ENCODE data around the gene RHEX. TPM values are rescaled to one million over a fixed set of nuclear protein-coding genes. Genes with fewer than 3 reads are reported as not detected.
A peak's percentile ranks its signal among the peaks of the same experiment; 100 is the strongest.

RHEX gene
- total RNA-seq, 1 donor from 2014 or later = 3.1 TPM

DNA sequence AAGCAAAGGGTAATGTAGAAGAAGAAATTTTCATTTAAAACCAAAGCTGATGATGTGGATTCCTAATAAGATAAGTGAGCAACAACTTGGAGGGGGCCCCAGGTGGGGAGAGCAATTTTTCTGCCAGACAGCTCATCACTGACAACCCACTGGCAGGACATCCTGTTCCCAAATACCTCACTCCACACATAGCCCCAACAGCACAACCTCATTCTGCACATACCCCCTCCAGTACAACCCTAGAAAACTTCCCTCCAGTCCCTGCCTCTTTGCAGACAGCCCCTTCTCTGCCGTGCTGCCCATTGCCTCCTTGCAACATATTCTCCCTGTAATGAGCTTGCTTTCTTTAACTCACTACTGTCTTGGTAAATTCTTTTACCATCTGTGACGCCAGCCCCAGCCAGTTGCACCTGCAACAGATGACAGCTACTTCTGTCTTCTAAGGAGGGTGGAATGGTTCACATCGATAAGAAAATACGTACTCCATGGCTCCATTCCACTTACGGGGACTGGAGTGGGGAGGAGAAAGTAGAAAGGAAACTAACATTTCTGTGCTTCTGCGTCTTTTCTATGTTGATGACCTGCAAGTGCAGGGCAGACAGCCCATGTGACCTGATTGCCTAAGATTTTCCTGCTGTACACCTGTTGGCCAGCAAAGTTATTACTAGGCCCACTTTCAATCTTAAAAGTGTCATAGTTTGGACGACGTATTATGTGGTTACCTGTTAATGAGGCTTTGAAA, 14.7 kb downstream of the RHEX start:
- H3K27ac ChIP-seq (ENCODE audit: low read depth, low read length) = no peak overlapping the region
- no peaks in the 10 kb centered on the region for H3K9me3 ChIP-seq (ENCODE audit: control insufficient read depth in 3 of 3, low read length in 3 of 3)
- peak overlapping the region in 1 of 3 donors; percentile 2 for H3K4me3 ChIP-seq (ENCODE audit: low read length in 3 of 3)
- peaks cover 5 to 6% (median 5%) of the 10 kb centered on the region in 3 donors for H3K4me1 ChIP-seq (ENCODE audit: control insufficient read depth in 3 of 3, insufficient read depth in 3 of 3, low read length in 3 of 3)
- H3K36me3 ChIP-seq (ENCODE audit: control insufficient read depth in 3 of 3, insufficient read depth in 3 of 3, low read length in 3 of 3) = no peaks in the 10 kb centered on the region
- H3K9ac ChIP-seq (ENCODE audit: low read depth in 1 of 3, low read length in 3 of 3) = no peak overlapping the region
- peaks cover 0 to 3% (median 0%) of the 10 kb centered on the region in 3 donors for H3K27me3 ChIP-seq (ENCODE audit: control insufficient read depth in 3 of 3, insufficient read depth in 3 of 3, low read length in 3 of 3)

DNA sequence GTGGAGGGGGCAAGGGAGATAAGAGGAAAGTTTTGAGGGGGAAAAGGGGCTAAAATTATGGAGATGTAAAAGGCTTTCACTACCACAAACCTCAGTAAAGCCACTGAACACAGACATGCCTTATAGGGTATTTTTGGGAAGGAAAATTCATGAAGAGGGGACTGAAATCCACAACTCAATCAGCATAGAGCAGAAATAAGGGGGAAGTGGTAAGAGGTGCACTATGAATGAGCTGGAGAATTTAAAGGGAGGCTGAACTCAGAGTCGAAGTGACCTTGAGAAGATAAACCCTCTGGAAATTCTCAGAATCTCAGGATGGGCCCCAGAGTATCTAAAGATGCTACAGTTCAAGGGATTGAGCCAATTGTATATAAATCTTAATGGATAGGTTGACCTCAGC, 15.3 kb downstream of the RHEX start:
- peaks cover 0 to 3% (median 0%) of the 10 kb centered on the region in 3 donors for H3K27me3 ChIP-seq (ENCODE audit: control insufficient read depth in 3 of 3, insufficient read depth in 3 of 3, low read length in 3 of 3)
- no peaks in the 10 kb centered on the region for H3K9me3 ChIP-seq (ENCODE audit: control insufficient read depth in 3 of 3, low read length in 3 of 3)
- H3K9ac ChIP-seq (ENCODE audit: low read depth in 1 of 3, low read length in 3 of 3) = no peak overlapping the region
- no peak overlapping the region for H3K27ac ChIP-seq (ENCODE audit: low read depth, low read length)
- no peaks in the 10 kb centered on the region for H3K36me3 ChIP-seq (ENCODE audit: control insufficient read depth in 3 of 3, insufficient read depth in 3 of 3, low read length in 3 of 3)
- peaks cover 5 to 6% (median 5%) of the 10 kb centered on the region in 3 donors for H3K4me1 ChIP-seq (ENCODE audit: control insufficient read depth in 3 of 3, insufficient read depth in 3 of 3, low read length in 3 of 3)
- H3K4me3 ChIP-seq (ENCODE audit: low read length in 3 of 3) = no peak overlapping the region

DNA sequence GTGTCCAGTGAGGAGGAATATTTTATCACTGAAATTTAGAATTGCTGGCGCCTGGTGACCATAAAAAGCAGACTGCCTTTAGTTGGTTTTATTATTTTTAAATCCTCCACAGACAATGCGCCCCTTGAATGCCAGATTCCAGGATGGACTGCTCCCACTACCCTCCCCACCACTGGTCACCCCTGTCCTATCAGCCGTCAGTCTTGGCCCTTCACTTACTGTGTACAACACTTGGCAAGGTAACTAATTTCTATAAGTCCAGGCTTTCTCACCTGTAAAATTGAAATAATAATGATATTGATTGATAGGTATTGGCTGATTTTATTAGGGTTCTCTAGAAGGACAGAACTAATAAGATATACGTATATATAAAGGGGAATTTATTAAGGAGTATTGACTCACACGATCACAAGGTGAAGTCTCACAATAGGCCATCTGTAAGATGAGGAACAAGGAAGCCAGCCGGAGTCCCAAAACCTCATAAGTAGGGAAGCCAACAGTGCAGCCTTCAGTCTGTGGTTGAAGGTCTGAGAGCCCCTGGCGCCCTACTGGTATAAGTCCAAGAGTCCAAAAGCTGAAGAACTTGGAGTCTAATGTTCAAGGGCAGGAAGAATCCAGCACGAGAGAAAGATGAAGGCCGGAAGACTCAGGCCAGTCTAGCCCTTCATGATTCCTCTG, 17.8 kb downstream of the RHEX start:
- no peak overlapping the region for H3K4me3 ChIP-seq (ENCODE audit: low read length in 3 of 3)
- peaks cover 0 to 3% (median 0%) of the 10 kb centered on the region in 3 donors for H3K27me3 ChIP-seq (ENCODE audit: control insufficient read depth in 3 of 3, insufficient read depth in 3 of 3, low read length in 3 of 3)
- no peaks in the 10 kb centered on the region for H3K36me3 ChIP-seq (ENCODE audit: control insufficient read depth in 3 of 3, insufficient read depth in 3 of 3, low read length in 3 of 3)
- H3K27ac ChIP-seq (ENCODE audit: low read depth, low read length) = no peak overlapping the region
- H3K4me1 ChIP-seq (ENCODE audit: control insufficient read depth in 3 of 3, insufficient read depth in 3 of 3, low read length in 3 of 3) = peaks cover 5 to 6% (median 5%) of the 10 kb centered on the region in 3 donors
- H3K9ac ChIP-seq (ENCODE audit: low read depth in 1 of 3, low read length in 3 of 3) = no peak overlapping the region
- no peaks in the 10 kb centered on the region for H3K9me3 ChIP-seq (ENCODE audit: control insufficient read depth in 3 of 3, low read length in 3 of 3)

DNA sequence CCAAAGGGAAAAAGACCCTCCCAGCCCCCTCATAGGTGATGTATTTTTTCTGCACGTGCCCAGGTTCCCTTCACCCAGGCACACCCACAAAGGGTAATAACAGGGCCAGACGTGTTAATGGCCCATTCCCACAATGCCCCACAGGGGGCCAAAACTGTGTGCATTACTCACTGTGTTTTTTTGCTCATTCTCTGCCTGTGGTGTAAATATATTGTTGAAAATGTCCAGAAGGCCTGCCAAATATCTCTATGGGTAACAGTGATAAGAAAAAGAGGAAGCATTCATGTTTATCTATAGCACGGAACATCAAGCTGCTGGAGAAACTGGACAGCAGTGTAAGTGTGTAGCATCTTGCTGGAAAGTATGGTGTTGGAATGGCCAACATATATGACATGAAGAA, 21.9 kb downstream of the RHEX start:
- Histone ChIP-seq H3K4me1 (ENCODE audit: control insufficient read depth in 3 of 3, insufficient read depth in 3 of 3, low read length in 3 of 3) (no peaks in the 10 kb centered on the region), H3K36me3 (ENCODE audit: control insufficient read depth in 3 of 3, insufficient read depth in 3 of 3, low read length in 3 of 3) (no peaks in the 10 kb centered on the region), H3K27me3 (ENCODE audit: control insufficient read depth in 3 of 3, insufficient read depth in 3 of 3, low read length in 3 of 3) (peaks cover 0 to 6% (median 0%) of the 10 kb centered on the region in 3 donors), H3K9ac (ENCODE audit: low read depth in 1 of 3, low read length in 3 of 3) (no peak overlapping the region), H3K27ac (ENCODE audit: low read depth, low read length) (no peak overlapping the region), H3K4me3 (ENCODE audit: low read length in 3 of 3) (no peak overlapping the region), H3K9me3 (ENCODE audit: control insufficient read depth in 3 of 3, low read length in 3 of 3) (no peaks in the 10 kb centered on the region)

DNA sequence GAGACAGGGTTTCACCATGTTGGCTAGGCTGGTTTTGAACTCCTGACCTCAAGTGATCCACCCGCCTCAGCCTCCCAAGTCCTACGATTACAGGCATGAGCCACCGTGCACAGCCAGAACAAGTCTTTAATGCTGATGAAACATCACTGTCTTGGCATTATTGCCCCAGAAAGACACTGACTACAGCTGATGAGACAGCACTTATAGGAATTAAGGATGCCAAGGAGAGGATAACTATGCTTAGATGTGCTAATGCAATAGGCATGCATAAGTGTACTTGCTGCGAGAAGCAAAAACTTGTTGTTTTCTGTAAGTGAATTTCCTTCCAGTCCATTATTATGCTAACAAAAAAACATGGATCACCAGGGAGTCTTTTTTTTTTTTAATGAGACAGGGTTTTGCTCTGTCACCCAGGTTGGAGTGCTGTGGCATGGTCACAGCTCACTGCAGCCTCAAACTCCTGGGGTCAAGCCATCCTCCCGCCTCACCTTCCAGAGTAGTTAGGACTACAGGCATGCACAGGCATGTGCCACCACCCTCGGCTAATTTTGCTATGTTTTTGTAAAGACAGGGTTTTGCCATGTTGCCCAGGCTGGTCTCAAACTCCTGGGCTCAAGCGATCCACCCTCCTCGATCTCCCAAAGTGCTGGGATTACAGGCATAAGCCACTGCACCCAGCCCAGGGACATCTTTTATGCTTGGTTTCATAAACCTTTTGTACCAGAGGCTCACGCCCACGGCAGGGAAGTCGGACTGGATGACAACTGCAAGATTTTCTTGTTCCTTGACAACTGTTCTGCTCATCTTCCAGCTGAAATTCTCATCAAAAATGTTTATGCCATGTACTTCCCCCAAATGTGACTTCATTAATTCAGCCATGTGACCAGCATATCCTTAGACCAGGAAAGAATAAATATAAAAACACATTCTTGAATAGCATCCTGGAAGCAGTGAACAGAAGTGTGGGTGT, 23.1 kb downstream of the RHEX start:
- Histone ChIP-seq H3K9me3 (ENCODE audit: control insufficient read depth in 3 of 3, low read length in 3 of 3) (no peaks in the 10 kb centered on the region), H3K4me3 (ENCODE audit: low read length in 3 of 3) (no peak overlapping the region), H3K36me3 (ENCODE audit: control insufficient read depth in 3 of 3, insufficient read depth in 3 of 3, low read length in 3 of 3) (no peaks in the 10 kb centered on the region), H3K27ac (ENCODE audit: low read depth, low read length) (no peak overlapping the region), H3K4me1 (ENCODE audit: control insufficient read depth in 3 of 3, insufficient read depth in 3 of 3, low read length in 3 of 3) (no peaks in the 10 kb centered on the region), H3K27me3 (ENCODE audit: control insufficient read depth in 3 of 3, insufficient read depth in 3 of 3, low read length in 3 of 3) (peaks cover 0 to 3% (median 0%) of the 10 kb centered on the region in 3 donors), H3K9ac (ENCODE audit: low read depth in 1 of 3, low read length in 3 of 3) (no peak overlapping the region)

DNA sequence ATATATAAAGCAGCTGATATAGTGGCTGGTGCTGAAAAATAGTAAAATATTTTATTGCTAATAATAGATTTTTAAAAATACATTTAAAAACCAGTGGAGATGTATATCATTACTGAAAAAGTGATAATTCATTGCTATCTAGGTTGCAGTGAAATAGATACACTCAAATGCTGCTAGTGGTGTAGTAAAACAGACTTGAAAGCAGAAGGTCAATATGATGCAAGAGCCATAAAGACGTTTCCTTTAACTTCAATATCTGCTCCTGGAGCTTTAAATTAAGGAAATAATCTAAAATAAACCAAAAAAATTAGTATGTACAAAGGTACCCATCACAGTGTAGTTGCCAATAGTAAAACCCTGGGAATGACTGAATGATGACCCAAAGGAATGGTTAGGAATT, 26.2 kb downstream of the RHEX start:
- H3K4me1 ChIP-seq (ENCODE audit: control insufficient read depth in 3 of 3, insufficient read depth in 3 of 3, low read length in 3 of 3) = no peaks in the 10 kb centered on the region
- H3K4me3 ChIP-seq (ENCODE audit: low read length in 3 of 3) = no peak overlapping the region
- H3K27ac ChIP-seq (ENCODE audit: low read depth, low read length) = no peak overlapping the region
- H3K9ac ChIP-seq (ENCODE audit: low read depth in 1 of 3, low read length in 3 of 3) = no peak overlapping the region
- H3K36me3 ChIP-seq (ENCODE audit: control insufficient read depth in 3 of 3, insufficient read depth in 3 of 3, low read length in 3 of 3) = no peaks in the 10 kb centered on the region
- no peaks in the 10 kb centered on the region for H3K9me3 ChIP-seq (ENCODE audit: control insufficient read depth in 3 of 3, low read length in 3 of 3)
- H3K27me3 ChIP-seq (ENCODE audit: control insufficient read depth in 3 of 3, insufficient read depth in 3 of 3, low read length in 3 of 3) = peaks cover 0 to 3% (median 0%) of the 10 kb centered on the region in 3 donors

DNA sequence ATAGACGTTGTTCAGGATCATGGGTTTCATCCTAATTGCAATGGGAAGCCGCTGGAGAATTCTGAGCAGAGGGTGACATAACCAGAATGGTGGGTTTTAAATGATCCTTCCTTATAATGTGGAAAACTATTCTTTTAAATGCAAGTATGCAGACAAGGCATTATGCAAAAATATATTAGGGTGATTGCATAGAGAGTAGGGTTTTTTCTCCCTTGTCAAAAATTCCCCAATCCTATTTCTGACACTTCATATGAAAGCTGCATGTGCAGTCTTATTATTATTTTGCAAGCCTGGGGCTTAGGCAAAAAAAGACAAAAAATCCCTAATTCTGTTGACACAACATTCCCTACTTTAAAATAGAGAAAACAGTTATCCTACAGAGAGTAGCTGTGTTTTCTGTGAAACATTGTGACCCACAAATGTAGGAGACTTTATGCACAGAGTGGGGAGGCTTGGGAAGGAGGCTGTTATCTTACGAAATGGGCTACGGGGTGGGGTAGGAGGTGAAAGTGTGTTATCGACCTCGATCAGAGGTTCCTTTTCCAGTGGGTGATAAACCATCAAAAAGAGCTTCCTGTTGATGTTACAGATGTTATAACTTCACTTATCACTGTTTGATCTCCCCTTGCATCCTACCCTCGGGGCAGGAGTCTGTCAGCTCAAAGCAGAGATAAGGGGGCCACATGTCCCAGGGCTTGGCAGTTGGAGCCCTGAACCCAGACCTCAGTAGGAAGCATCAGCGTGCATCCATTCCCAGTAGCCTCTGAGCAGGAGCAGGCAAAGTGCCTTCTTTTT, 27.2 kb downstream of the RHEX start:
- no peak overlapping the region for H3K4me3 ChIP-seq (ENCODE audit: low read length in 3 of 3)

DNA sequence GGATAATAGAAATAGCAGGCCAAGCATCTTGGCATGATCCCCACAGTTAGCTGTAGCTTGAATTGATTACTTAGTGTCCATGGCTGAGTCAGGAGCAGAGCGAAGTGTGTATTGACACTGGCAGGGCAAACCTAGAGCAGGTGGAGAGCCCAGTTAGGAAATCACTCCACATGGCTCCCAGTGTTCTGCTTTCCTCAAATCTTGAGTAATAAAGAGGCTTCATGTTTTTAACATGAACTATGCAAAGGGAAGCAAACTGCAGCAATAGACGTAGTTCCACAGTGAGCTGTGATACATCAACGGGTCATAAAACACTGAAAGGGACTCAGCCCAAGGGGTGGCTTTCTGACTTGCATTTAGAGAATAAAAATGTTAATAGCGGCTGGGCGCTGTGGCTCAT, 28.9 kb downstream of the RHEX start:
- peaks cover 0 to 3% (median 0%) of the 10 kb centered on the region in 3 donors for H3K27me3 ChIP-seq (ENCODE audit: control insufficient read depth in 3 of 3, insufficient read depth in 3 of 3, low read length in 3 of 3)
- no peak overlapping the region for H3K9ac ChIP-seq (ENCODE audit: low read depth in 1 of 3, low read length in 3 of 3)
- no peak overlapping the region for H3K4me3 ChIP-seq (ENCODE audit: low read length in 3 of 3)
- H3K9me3 ChIP-seq (ENCODE audit: control insufficient read depth in 3 of 3, low read length in 3 of 3) = no peaks in the 10 kb centered on the region
- H3K4me1 ChIP-seq (ENCODE audit: control insufficient read depth in 3 of 3, insufficient read depth in 3 of 3, low read length in 3 of 3) = no peaks in the 10 kb centered on the region
- no peak overlapping the region for H3K27ac ChIP-seq (ENCODE audit: low read depth, low read length)
- H3K36me3 ChIP-seq (ENCODE audit: control insufficient read depth in 3 of 3, insufficient read depth in 3 of 3, low read length in 3 of 3) = no peaks in the 10 kb centered on the region

More for the DNA sequence above, 27.2 kb downstream of the RHEX start:
- peaks cover 0 to 3% (median 0%) of the 10 kb centered on the region in 3 donors for H3K27me3 ChIP-seq (ENCODE audit: control insufficient read depth in 3 of 3, insufficient read depth in 3 of 3, low read length in 3 of 3)
- H3K9me3 ChIP-seq (ENCODE audit: control insufficient read depth in 3 of 3, low read length in 3 of 3) = no peaks in the 10 kb centered on the region
- no peak overlapping the region for H3K27ac ChIP-seq (ENCODE audit: low read depth, low read length)
- no peaks in the 10 kb centered on the region for H3K36me3 ChIP-seq (ENCODE audit: control insufficient read depth in 3 of 3, insufficient read depth in 3 of 3, low read length in 3 of 3)
- H3K9ac ChIP-seq (ENCODE audit: low read depth in 1 of 3, low read length in 3 of 3) = no peak overlapping the region
- no peaks in the 10 kb centered on the region for H3K4me1 ChIP-seq (ENCODE audit: control insufficient read depth in 3 of 3, insufficient read depth in 3 of 3, low read length in 3 of 3)

Data from skeletal muscle tissue (tissue), 4 donors.